ENCODE data around the gene PRPS1. TPM values are rescaled to one million over a fixed set of nuclear protein-coding genes. Genes with fewer than 3 reads are reported as not detected.
A peak's percentile ranks its signal among the peaks of the same experiment; 100 is the strongest.

PRPS1 gene
- polyA plus RNA-seq, 1 donor (not counting 4 experiments of a cell fraction or from before 2014, with no cell fraction given), result 48.4 TPM

- H3K36me3 ChIP-seq (ENCODE audit: control insufficient read depth in 2 of 2, extremely low read depth in 1 of 2, insufficient read depth in 2 of 2, low read length in 2 of 2), result no peaks in the 10 kb centered on the region
- peak overlapping the region; percentile 91 for H3K9ac ChIP-seq (ENCODE audit: control insufficient read depth, extremely low read depth, insufficient read depth, low read length)
- no peak for DNase-seq (ENCODE audit: low read depth, low spot score)
- H3K9me3 ChIP-seq (ENCODE audit: control insufficient read depth, low read depth, low read length), result no peaks in the 10 kb centered on the region
- H3K79me2 ChIP-seq (ENCODE audit: control insufficient read depth, insufficient read depth, low read length), result no peaks in the 10 kb centered on the region
- H4K20me1 ChIP-seq (ENCODE audit: control insufficient read depth, extremely low read depth, insufficient read depth, low read length), result no peaks in the 10 kb centered on the region
- FAIRE-seq, result no peak
- H3K4me3 ChIP-seq (ENCODE audit: control insufficient read depth in 2 of 3, extremely low read depth in 1 of 3, insufficient read depth in 2 of 3, low read depth in 1 of 3, low read length in 3 of 3), result no peak overlapping the region
- H3K9me1 ChIP-seq (ENCODE audit: control insufficient read depth, extremely low read depth, insufficient read depth, low read length), result no peaks in the 10 kb centered on the region
- no peaks in the 10 kb centered on the region for H3K27me3 ChIP-seq (ENCODE audit: control insufficient read depth, extremely low read depth, insufficient read depth, low read length)
- no peak for TF ChIP-seq EZH2 (IDR thresholded peaks at IDR 0.05; ENCODE audit: low read length)
- TF ChIP-seq CTCF (optimal IDR thresholded peaks at IDR 0.05 in 1 of 3, IDR thresholded peaks at IDR 0.05 in 1 of 3, conservative IDR thresholded peaks at IDR 0.05 in 1 of 3; ENCODE audit: extremely low read depth in 1 of 3, insufficient read depth in 2 of 3, low read length in 3 of 3), result no peak
- H3K4me2 ChIP-seq (ENCODE audit: control insufficient read depth, extremely low read depth, insufficient read depth, low read depth, low read length), result peak overlapping the region; percentile 52
- dilution Hi-C loops (cut with MboI; ENCODE audit: extremely low pct_ligation_motif_present, low sequenced_read_pairs), result no loop called here
- peak overlapping the region; percentile 88 for H3K27ac ChIP-seq (ENCODE audit: control insufficient read depth, insufficient read depth, low read length)
- peaks cover 25% of the 10 kb centered on the region for H3K4me1 ChIP-seq (ENCODE audit: control insufficient read depth, extremely low read depth, insufficient read depth, low read length)
- no peak overlapping the region for H2AFZ ChIP-seq (ENCODE audit: control insufficient read depth, low read length)
These were observed 45.1 kb downstream of the PRPS1 start for GRCh38 chrX:107673431-107673830.

GRCh38 chrX:107673933-107674479 is 45.7 kb downstream of the PRPS1 start:
- Histone ChIP-seq H3K9me1 (ENCODE audit: control insufficient read depth, extremely low read depth, insufficient read depth, low read length) (no peaks in the 10 kb centered on the region), H3K27ac (ENCODE audit: control insufficient read depth, insufficient read depth, low read length) (peak overlapping the region; percentile 88), H4K20me1 (ENCODE audit: control insufficient read depth, extremely low read depth, insufficient read depth, low read length) (no peaks in the 10 kb centered on the region), H3K27me3 (ENCODE audit: control insufficient read depth, extremely low read depth, insufficient read depth, low read length) (no peaks in the 10 kb centered on the region), H3K4me2 (ENCODE audit: control insufficient read depth, extremely low read depth, insufficient read depth, low read depth, low read length) (peak overlapping the region; percentile 84), H2AFZ (ENCODE audit: control insufficient read depth, low read length) (no peak overlapping the region), H3K4me1 (ENCODE audit: control insufficient read depth, extremely low read depth, insufficient read depth, low read length) (peaks cover 30% of the 10 kb centered on the region), H3K4me3 (ENCODE audit: control insufficient read depth in 2 of 3, extremely low read depth in 1 of 3, insufficient read depth in 2 of 3, low read depth in 1 of 3, low read length in 3 of 3) (peak overlapping the region in 1 of 3 experiments; percentile 5), H3K79me2 (ENCODE audit: control insufficient read depth, insufficient read depth, low read length) (no peaks in the 10 kb centered on the region), H3K9me3 (ENCODE audit: control insufficient read depth, low read depth, low read length) (no peaks in the 10 kb centered on the region), H3K36me3 (ENCODE audit: control insufficient read depth in 2 of 2, extremely low read depth in 1 of 2, insufficient read depth in 2 of 2, low read length in 2 of 2) (no peaks in the 10 kb centered on the region), H3K9ac (ENCODE audit: control insufficient read depth, extremely low read depth, insufficient read depth, low read length) (peak overlapping the region; percentile 91)
- dilution Hi-C loops (cut with MboI; ENCODE audit: extremely low pct_ligation_motif_present, low sequenced_read_pairs), result no loop called here
- FAIRE-seq (no peak), DNase-seq (ENCODE audit: low read depth, low spot score) (no peak)
- TF ChIP-seq CTCF (optimal IDR thresholded peaks at IDR 0.05 in 1 of 3, IDR thresholded peaks at IDR 0.05 in 1 of 3, conservative IDR thresholded peaks at IDR 0.05 in 1 of 3; ENCODE audit: extremely low read depth in 1 of 3, insufficient read depth in 2 of 3, low read length in 3 of 3), result no peak
- no peak for TF ChIP-seq EZH2 (IDR thresholded peaks at IDR 0.05; ENCODE audit: low read length)
